HepG2 (cell line): ENCODE data around the gene LHX3.

ENCODE experiments used
- BRCA1 ChIP-seq: sonication (generic); formaldehyde crosslinking; IDR thresholded peaks from 2 replicates; pipeline ENCODE4 v1.4.0; 2020; ENCODE audit warnings: missing genetic modification reagents
- HNF1B ChIP-seq: sonication (generic); formaldehyde crosslinking; IDR thresholded peaks from 2 replicates; pipeline ENCODE4 v1.5.1; 2020; ENCODE audit warnings: mild to moderate bottlenecking, moderate library complexity, missing genetic modification reagents
- NBN ChIP-seq: fragments of 450-650 bp; conservative IDR thresholded peaks from 2 replicates; pipeline ENCODE4 v1.6.1; 2017
- POLR2A ChIP-seq, 2 experiments: IDR thresholded peaks; 2 replicates each; pipeline ENCODE4 v1.6.1; 2011; ENCODE audit warnings: low read depth in 2 of 2, low read length in 2 of 2, mild to moderate bottlenecking in 1 of 2, moderate library complexity in 1 of 2; ENCODE audit not compliant: insufficient read depth in 1 of 2
- YY1 ChIP-seq: IDR thresholded peaks from 2 replicates; pipeline ENCODE4 v1.6.1; 2011; ENCODE audit warnings: low read length, low read depth, moderate library complexity, mild to moderate bottlenecking; ENCODE audit not compliant: insufficient read depth, insufficient replicate concordance
- ZNF326 ChIP-seq: sonication (generic); formaldehyde crosslinking; IDR thresholded peaks from 2 replicates; pipeline ENCODE4 v1.4.0; 2020; ENCODE audit warnings: missing genetic modification reagents, borderline replicate concordance
- ZNF354B ChIP-seq: sonication (generic); formaldehyde crosslinking; IDR thresholded peaks from 2 replicates; pipeline ENCODE4 v1.8.0; 2022; ENCODE audit warnings: mild to moderate bottlenecking, missing genetic modification reagents
- TF ChIP-seq, protein P1 (sequence below): sonication (generic); formaldehyde crosslinking; IDR thresholded peaks from 2 replicates; pipeline ENCODE4 v1.5.0; 2020; ENCODE audit warnings: mild to moderate bottlenecking, missing genetic modification reagents, moderate library complexity

- TF ChIP-seq BRCA1 (CRISPR knock-in tag) = no peak
- TF ChIP-seq NBN = no peak
- no peak for TF ChIP-seq ZNF326 (CRISPR knock-in tag)
- no peak for TF ChIP-seq YY1
- no peak for TF ChIP-seq POLR2A (IDR thresholded peaks at IDR 0.05; ENCODE audit: insufficient read depth in 1 of 2, low read depth in 2 of 2, low read length in 2 of 2)
- no peak for TF ChIP-seq HNF1B (CRISPR knock-in tag)
- TF ChIP-seq, protein P1, sequence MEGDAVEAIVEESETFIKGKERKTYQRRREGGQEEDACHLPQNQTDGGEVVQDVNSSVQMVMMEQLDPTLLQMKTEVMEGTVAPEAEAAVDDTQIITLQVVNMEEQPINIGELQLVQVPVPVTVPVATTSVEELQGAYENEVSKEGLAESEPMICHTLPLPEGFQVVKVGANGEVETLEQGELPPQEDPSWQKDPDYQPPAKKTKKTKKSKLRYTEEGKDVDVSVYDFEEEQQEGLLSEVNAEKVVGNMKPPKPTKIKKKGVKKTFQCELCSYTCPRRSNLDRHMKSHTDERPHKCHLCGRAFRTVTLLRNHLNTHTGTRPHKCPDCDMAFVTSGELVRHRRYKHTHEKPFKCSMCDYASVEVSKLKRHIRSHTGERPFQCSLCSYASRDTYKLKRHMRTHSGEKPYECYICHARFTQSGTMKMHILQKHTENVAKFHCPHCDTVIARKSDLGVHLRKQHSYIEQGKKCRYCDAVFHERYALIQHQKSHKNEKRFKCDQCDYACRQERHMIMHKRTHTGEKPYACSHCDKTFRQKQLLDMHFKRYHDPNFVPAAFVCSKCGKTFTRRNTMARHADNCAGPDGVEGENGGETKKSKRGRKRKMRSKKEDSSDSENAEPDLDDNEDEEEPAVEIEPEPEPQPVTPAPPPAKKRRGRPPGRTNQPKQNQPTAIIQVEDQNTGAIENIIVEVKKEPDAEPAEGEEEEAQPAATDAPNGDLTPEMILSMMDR (CRISPR knock-in tag) = no peak
- no peak for TF ChIP-seq ZNF354B
Measured at GRCh38 chr9:136238342-136238732, 33.4 kb upstream of the LHX3 start.
